HEK293 (cell line): ENCODE results near the gene EHMT1.

Experiments used
- CTCF ChIA-PET: fragments of 350-600 bp; formaldehyde crosslinking; extraction: SDS; loops from one replicate; lab custom pipeline; 2021; ENCODE audit warnings: antibody characterized with exemption; lab: Yijun Ruan, JAX
- POLR2A ChIA-PET: fragments of 300-600 bp; formaldehyde crosslinking; extraction: SDS; loops from one replicate; lab custom pipeline; 2020; ENCODE audit warnings: antibody characterized with exemption, inconsistent platforms; lab: Yijun Ruan, JAX
- H3K27ac ChIP-seq: fragments of 200-500 bp; sonication (Bioruptor generic); 2 replicates; pipeline ENCODE4 v1.5.1; 2014; ENCODE audit warnings: low read depth, low read length, control low read depth, inconsistent platforms; ENCODE audit errors: extremely low read depth
- H3K36me3 ChIP-seq, 2 experiments: fragments of 200-500 bp in 1 of 2; sonication (Bioruptor generic) in 1 of 2; 1 replicate in 1 of 2; 2 replicates in 1 of 2; pipeline ENCODE4 v1.5.1; 2014 to 2017; ENCODE audit warnings: inconsistent platforms in 2 of 2, low read length in 2 of 2; ENCODE audit not compliant: control insufficient read depth in 2 of 2, insufficient read depth in 1 of 2
- H3K4me1 ChIP-seq: fragments of 200-500 bp; sonication (Bioruptor generic); 2 replicates; pipeline ENCODE4 v1.5.1; 2014; ENCODE audit warnings: mild to moderate bottlenecking, low read length, inconsistent platforms; ENCODE audit not compliant: control insufficient read depth, insufficient read depth
- H3K4me3 ChIP-seq: 2 replicates; pipeline ENCODE4 v1.5.1; 2011; ENCODE audit warnings: low read depth, mild to moderate bottlenecking, control low read depth, low read length, moderate library complexity
- H3K9me3 ChIP-seq: fragments of 200-500 bp; sonication (Bioruptor generic); 2 replicates; pipeline ENCODE4 v1.5.1; 2014; ENCODE audit warnings: low read depth, low read length, inconsistent platforms; ENCODE audit not compliant: control insufficient read depth, insufficient read depth
- EGR2 ChIP-seq: fragments of 450-650 bp; formaldehyde crosslinking; IDR thresholded peaks from 2 replicates; pipeline ENCODE4 v1.5.1; 2016; ENCODE audit warnings: low read depth, missing biosample characterization, missing genetic modification characterization
- IKZF3 ChIP-seq: fragments of 450-650 bp; IDR thresholded peaks from 2 replicates; pipeline ENCODE4 v1.5.0; 2018; ENCODE audit warnings: missing biosample characterization, mild to moderate bottlenecking, missing genetic modification characterization, moderate library complexity
- SCRT2 ChIP-seq: fragments of 450-650 bp; formaldehyde crosslinking; IDR thresholded peaks from 2 replicates; pipeline ENCODE4 v1.5.1; 2016; ENCODE audit warnings: missing biosample characterization, missing genetic modification characterization
- TRIM28 ChIP-seq: IDR thresholded peaks from 2 replicates; pipeline ENCODE4 v1.6.1; 2011; ENCODE audit warnings: low read length, control low read depth, borderline replicate concordance
- WT1 ChIP-seq: fragments of 450-650 bp; formaldehyde crosslinking; IDR thresholded peaks from 2 replicates; pipeline ENCODE4 v1.5.1; 2016; ENCODE audit warnings: missing biosample characterization, missing genetic modification characterization
- YY1 ChIP-seq: fragments of 450-650 bp; formaldehyde crosslinking; IDR thresholded peaks from 2 replicates; pipeline ENCODE4 v1.5.1; 2018; ENCODE audit warnings: missing biosample characterization, missing genetic modification characterization
- ZBTB1 ChIP-seq: fragments of 450-650 bp; formaldehyde crosslinking; IDR thresholded peaks from 2 replicates; pipeline ENCODE4 v1.5.1; 2016; ENCODE audit warnings: missing biosample characterization, missing genetic modification characterization
- ZBTB7A ChIP-seq: fragments of 450-650 bp; formaldehyde crosslinking; IDR thresholded peaks from 2 replicates; pipeline ENCODE4 v1.5.1; 2016; ENCODE audit warnings: low read depth, missing biosample characterization, missing genetic modification characterization
- ZBTB8A ChIP-seq: fragments of 450-650 bp; formaldehyde crosslinking; IDR thresholded peaks from 2 replicates; pipeline ENCODE4 v1.5.1; 2016; ENCODE audit warnings: missing biosample characterization, missing genetic modification characterization
- ZNF132 ChIP-seq: fragments of 450-650 bp; formaldehyde crosslinking; IDR thresholded peaks from 2 replicates; pipeline ENCODE4 v1.5.1; 2017; ENCODE audit warnings: missing biosample characterization, missing genetic modification characterization, borderline replicate concordance
- ZNF140 ChIP-seq: fragments of 450-650 bp; formaldehyde crosslinking; IDR thresholded peaks from 2 replicates; pipeline ENCODE4 v1.5.1; 2016; ENCODE audit warnings: missing biosample characterization, missing genetic modification characterization
- ZNF157 ChIP-seq: fragments of 450-650 bp; formaldehyde crosslinking; IDR thresholded peaks from 2 replicates; pipeline ENCODE4 v1.5.1; 2016; ENCODE audit warnings: missing biosample characterization, missing genetic modification characterization
- ZNF302 ChIP-seq: fragments of 450-650 bp; formaldehyde crosslinking; IDR thresholded peaks from 2 replicates; pipeline ENCODE4 v1.5.1; 2016; ENCODE audit warnings: missing biosample characterization, missing genetic modification characterization, low read depth
- ZNF354C ChIP-seq: fragments of 450-650 bp; formaldehyde crosslinking; IDR thresholded peaks from 2 replicates; pipeline ENCODE4 v1.5.1; 2016; ENCODE audit warnings: missing biosample characterization, missing genetic modification characterization, low read depth, borderline replicate concordance
- ZNF416 ChIP-seq: fragments of 450-650 bp; formaldehyde crosslinking; IDR thresholded peaks from 2 replicates; pipeline ENCODE4 v1.5.1; 2016; ENCODE audit warnings: missing biosample characterization, missing genetic modification characterization
- ZNF558 ChIP-seq: fragments of 450-650 bp; formaldehyde crosslinking; IDR thresholded peaks from 2 replicates; pipeline ENCODE4 v1.5.1; 2016; ENCODE audit warnings: missing biosample characterization, missing genetic modification characterization
- ZNF623 ChIP-seq: fragments of 450-650 bp; formaldehyde crosslinking; IDR thresholded peaks from 2 replicates; pipeline ENCODE4 v1.5.1; 2016; ENCODE audit warnings: missing biosample characterization, missing genetic modification characterization
- ZNF701 ChIP-seq: fragments of 450-650 bp; formaldehyde crosslinking; IDR thresholded peaks from 2 replicates; pipeline ENCODE4 v1.5.1; 2016; ENCODE audit warnings: missing biosample characterization, missing genetic modification characterization
- TF ChIP-seq, protein P1 (sequence below): fragments of 450-650 bp; formaldehyde crosslinking; IDR thresholded peaks from 2 replicates; pipeline ENCODE4 v1.5.1; 2016; ENCODE audit warnings: missing biosample characterization, missing genetic modification characterization
- TF ChIP-seq, protein P2 (sequence below): fragments of 450-650 bp; formaldehyde crosslinking; IDR thresholded peaks from 2 replicates; pipeline ENCODE4 v1.5.1; 2016; ENCODE audit warnings: missing biosample characterization, missing genetic modification characterization, low read depth
- TF ChIP-seq, protein P3 (sequence below): fragments of 450-650 bp; formaldehyde crosslinking; IDR thresholded peaks from 2 replicates; pipeline ENCODE4 v1.5.1; 2016; ENCODE audit warnings: missing biosample characterization, missing genetic modification characterization
- TF ChIP-seq, protein P4 (sequence below): fragments of 450-650 bp; formaldehyde crosslinking; IDR thresholded peaks from 2 replicates; pipeline ENCODE4 v1.5.1; 2016; ENCODE audit warnings: missing biosample characterization, missing genetic modification characterization

EHMT1 gene

DNA sequence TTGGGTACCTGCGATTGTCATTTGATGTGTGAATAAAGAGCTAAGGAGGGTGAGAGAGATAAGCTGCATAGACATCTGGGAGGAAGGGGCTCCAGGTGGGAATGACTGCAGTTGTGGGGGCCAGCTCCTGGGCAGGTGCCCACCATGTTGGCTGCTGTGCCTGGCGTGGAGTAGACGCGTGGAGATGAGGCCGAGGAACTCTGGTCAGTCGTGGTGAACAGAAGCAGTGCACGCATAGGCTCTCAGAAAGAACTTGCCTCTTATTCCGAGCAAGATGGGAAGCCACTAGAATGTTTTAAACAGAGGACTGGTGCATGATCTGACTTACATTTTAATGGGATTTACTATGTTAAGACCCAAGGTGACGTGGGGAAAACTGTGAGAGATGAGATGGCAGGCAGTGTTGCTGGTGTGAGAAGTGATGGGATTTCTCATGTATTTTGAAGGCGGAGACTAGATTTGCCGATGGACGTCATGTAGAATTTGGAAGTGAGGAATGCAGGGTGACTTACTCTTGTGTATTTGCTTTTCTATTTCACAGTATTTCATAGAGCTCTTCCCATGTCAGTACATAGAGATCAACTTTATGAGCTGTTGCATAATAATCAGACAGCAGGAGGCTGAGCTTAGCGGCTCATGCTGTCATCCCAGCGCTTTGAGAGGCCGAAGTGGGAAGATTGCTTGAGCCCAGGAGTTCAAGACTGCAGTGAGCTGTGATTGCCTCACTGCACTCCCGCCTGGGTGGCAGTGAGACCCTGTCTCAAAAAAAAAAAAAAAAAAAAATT is 71.1 kb downstream of the EHMT1 start (continued):
- no peak for TF ChIP-seq YY1 (tag by site-specific recombination)
- no peak for TF ChIP-seq ZNF623
- TF ChIP-seq, protein P1, sequence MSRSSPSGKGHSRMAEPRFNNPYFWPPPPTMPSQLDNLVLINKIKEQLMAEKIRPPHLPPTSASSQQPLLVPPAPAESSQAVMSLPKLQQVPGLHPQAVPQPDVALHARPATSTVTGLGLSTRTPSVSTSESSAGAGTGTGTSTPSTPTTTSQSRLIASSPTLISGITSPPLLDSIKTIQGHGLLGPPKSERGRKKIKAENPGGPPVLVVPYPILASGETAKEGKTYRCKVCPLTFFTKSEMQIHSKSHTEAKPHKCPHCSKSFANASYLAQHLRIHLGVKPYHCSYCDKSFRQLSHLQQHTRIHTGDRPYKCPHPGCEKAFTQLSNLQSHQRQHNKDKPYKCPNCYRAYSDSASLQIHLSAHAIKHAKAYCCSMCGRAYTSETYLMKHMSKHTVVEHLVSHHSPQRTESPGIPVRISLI (tag by site-specific recombination): no peak
- TF ChIP-seq ZNF701 (tag by site-specific recombination): no peak
- no peak for TF ChIP-seq ZBTB1 (tag by site-specific recombination)
- TF ChIP-seq ZBTB7A: no peak
- no peak for TF ChIP-seq WT1 (tag by site-specific recombination)
- no peak for TF ChIP-seq SCRT2 (tag by site-specific recombination)
- no peak for TF ChIP-seq ZNF302 (tag by site-specific recombination)
- TF ChIP-seq EGR2: no peak
- no peak for TF ChIP-seq ZNF132 (tag by site-specific recombination)

DNA sequence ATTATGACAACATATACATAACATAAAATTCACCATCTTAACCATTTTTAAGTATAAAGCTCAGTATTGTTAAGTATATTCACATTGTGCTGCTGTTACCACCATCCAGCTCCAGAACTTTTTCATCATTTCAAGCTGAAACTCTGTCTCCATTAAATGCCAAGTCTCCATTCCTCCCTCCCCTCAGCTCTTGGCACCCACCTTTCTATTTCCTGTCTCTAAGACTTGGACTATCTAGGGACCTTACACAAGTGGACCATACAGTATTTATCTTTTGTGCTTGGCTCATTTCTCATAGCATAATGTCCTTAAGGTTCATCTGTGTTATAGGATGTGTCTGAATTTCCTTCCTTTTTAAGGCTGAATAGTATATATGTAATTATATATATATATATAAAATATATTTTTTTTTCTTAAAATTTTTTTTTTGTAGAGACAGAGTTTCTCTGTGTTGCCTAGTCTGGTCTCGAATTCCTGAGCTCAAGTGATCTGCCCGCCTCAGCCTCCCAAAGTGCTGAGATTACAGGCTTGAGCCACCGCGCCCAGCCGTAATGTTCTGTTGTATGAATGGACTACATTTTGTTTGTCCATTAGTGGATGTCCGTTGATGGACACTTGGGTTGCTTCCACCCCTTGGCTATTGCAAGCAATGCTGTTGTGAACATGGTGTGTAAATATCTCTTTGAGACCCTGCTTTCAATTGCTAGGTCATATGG is 72.3 kb downstream of the EHMT1 start:
- POLR2A ChIA-PET: interaction anchor here (1.0 kb wide), 1 partner anchor 9 kb away, joined by 3 read pairs; no protein-coding TSS in a partner anchor
- CTCF ChIA-PET: interaction anchor here (0.6 to 4.0 kb wide), 3 partner anchors 9 to 167 kb away, joined by 3 to 12 read pairs (median 4); no protein-coding TSS in a partner anchor
- Histone ChIP-seq H3K27ac (no peak overlapping the region), H3K4me3 (no peak overlapping the region), H3K4me1 (no peaks in the 10 kb centered on the region), H3K36me3 (no peaks in the 10 kb centered on the region), H3K9me3 (no peaks in the 10 kb centered on the region)
- TF ChIP-seq, protein P2, sequence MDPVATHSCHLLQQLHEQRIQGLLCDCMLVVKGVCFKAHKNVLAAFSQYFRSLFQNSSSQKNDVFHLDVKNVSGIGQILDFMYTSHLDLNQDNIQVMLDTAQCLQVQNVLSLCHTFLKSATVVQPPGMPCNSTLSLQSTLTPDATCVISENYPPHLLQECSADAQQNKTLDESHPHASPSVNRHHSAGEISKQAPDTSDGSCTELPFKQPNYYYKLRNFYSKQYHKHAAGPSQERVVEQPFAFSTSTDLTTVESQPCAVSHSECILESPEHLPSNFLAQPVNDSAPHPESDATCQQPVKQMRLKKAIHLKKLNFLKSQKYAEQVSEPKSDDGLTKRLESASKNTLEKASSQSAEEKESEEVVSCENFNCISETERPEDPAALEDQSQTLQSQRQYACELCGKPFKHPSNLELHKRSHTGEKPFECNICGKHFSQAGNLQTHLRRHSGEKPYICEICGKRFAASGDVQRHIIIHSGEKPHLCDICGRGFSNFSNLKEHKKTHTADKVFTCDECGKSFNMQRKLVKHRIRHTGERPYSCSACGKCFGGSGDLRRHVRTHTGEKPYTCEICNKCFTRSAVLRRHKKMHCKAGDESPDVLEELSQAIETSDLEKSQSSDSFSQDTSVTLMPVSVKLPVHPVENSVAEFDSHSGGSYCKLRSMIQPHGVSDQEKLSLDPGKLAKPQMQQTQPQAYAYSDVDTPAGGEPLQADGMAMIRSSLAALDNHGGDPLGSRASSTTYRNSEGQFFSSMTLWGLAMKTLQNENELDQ (tag by site-specific recombination): no peak
- TF ChIP-seq, protein P3, sequence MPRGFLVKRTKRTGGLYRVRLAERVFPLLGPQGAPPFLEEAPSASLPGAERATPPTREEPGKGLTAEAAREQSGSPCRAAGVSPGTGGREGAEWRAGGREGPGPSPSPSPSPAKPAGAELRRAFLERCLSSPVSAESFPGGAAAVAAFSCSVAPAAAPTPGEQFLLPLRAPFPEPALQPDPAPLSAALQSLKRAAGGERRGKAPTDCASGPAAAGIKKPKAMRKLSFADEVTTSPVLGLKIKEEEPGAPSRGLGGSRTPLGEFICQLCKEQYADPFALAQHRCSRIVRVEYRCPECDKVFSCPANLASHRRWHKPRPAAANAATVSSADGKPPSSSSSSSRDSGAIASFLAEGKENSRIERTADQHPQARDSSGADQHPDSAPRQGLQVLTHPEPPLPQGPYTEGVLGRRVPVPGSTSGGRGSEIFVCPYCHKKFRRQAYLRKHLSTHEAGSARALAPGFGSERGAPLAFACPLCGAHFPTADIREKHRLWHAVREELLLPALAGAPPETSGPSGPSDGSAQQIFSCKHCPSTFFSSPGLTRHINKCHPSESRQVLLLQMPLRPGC (tag by site-specific recombination): no peak
- TF ChIP-seq, protein P4, sequence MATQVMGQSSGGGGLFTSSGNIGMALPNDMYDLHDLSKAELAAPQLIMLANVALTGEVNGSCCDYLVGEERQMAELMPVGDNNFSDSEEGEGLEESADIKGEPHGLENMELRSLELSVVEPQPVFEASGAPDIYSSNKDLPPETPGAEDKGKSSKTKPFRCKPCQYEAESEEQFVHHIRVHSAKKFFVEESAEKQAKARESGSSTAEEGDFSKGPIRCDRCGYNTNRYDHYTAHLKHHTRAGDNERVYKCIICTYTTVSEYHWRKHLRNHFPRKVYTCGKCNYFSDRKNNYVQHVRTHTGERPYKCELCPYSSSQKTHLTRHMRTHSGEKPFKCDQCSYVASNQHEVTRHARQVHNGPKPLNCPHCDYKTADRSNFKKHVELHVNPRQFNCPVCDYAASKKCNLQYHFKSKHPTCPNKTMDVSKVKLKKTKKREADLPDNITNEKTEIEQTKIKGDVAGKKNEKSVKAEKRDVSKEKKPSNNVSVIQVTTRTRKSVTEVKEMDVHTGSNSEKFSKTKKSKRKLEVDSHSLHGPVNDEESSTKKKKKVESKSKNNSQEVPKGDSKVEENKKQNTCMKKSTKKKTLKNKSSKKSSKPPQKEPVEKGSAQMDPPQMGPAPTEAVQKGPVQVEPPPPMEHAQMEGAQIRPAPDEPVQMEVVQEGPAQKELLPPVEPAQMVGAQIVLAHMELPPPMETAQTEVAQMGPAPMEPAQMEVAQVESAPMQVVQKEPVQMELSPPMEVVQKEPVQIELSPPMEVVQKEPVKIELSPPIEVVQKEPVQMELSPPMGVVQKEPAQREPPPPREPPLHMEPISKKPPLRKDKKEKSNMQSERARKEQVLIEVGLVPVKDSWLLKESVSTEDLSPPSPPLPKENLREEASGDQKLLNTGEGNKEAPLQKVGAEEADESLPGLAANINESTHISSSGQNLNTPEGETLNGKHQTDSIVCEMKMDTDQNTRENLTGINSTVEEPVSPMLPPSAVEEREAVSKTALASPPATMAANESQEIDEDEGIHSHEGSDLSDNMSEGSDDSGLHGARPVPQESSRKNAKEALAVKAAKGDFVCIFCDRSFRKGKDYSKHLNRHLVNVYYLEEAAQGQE (tag by site-specific recombination): no peak
- TF ChIP-seq ZNF701 (tag by site-specific recombination) (no peak), ZNF354C (tag by site-specific recombination) (no peak), ZNF157 (tag by site-specific recombination) (no peak), ZNF558 (tag by site-specific recombination) (no peak), TRIM28 (no peak), IKZF3 (no peak), ZNF140 (tag by site-specific recombination) (no peak), ZNF416 (tag by site-specific recombination) (no peak), ZBTB8A (no peak)
